ENCODE results near the gene CSMD2. TPM values are rescaled to one million over a fixed set of nuclear protein-coding genes. Genes with fewer than 3 reads are reported as not detected.

Gene CSMD2
- total RNA-seq, 2 donors from 2014 or later: 2.8 to 3.0 TPM

DNA sequence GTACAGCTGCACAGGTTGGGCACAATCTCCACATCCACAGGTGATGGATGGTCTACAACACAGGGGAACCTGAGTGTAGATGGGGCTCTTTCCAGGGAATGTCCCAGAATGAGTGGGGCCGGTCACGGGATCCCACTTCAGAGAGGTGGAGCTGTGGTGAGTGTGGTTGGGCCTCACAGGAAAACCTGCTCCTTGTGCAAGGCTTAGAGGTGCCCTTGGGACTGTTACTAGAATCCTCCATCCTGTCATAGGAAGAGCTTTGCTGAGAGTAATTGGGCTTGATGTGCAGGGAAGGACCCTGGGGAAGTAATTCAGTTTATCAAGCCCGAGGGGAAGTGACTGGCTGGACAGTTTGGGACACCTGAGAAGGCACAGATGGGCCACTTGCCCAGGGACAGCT lies 554.6 kb downstream of the CSMD2 start:
- Histone ChIP-seq H3K27ac (no peak overlapping the region), H3K9me3 (no peaks in the 10 kb centered on the region), H3K4me3 (no peak overlapping the region), H3K36me3 (no peaks in the 10 kb centered on the region), H3K4me1 (ENCODE audit: control insufficient read depth in 1 of 2, low read depth in 2 of 2) (peaks cover 0 to 11% of the 10 kb centered on the region in 2 donors), H3K27me3 (replicated peaks; ENCODE audit: insufficient read depth) (no peaks in the 10 kb centered on the region)
- ATAC-seq (ENCODE audit: insufficient number of reproducible peaks, low FRiP score, low read depth) (no peak), DNase-seq (ENCODE audit: low spot score) (no peak)
- TF ChIP-seq, protein P1, sequence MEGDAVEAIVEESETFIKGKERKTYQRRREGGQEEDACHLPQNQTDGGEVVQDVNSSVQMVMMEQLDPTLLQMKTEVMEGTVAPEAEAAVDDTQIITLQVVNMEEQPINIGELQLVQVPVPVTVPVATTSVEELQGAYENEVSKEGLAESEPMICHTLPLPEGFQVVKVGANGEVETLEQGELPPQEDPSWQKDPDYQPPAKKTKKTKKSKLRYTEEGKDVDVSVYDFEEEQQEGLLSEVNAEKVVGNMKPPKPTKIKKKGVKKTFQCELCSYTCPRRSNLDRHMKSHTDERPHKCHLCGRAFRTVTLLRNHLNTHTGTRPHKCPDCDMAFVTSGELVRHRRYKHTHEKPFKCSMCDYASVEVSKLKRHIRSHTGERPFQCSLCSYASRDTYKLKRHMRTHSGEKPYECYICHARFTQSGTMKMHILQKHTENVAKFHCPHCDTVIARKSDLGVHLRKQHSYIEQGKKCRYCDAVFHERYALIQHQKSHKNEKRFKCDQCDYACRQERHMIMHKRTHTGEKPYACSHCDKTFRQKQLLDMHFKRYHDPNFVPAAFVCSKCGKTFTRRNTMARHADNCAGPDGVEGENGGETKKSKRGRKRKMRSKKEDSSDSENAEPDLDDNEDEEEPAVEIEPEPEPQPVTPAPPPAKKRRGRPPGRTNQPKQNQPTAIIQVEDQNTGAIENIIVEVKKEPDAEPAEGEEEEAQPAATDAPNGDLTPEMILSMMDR (IDR thresholded peaks at IDR 0.05): no peak

DNA sequence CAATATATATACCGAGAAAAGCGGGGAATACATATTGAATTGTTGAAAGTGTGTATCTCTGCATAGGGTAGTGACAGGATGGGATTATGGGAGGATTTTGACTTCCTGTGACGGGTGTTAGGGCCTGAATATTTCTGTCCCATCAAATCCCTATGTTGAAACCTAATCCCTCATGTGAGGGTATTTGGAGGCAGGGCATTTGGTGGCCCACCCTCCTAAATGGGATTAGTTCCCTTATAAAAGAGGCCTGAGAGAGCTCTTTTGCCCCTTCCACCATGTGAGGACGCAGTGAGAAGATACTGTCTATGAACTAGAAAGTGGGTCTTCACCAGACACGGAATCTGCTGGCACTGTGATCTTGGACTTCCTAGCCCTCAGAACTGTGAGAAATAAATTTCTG lies 555.3 kb downstream of the CSMD2 start:
- Histone ChIP-seq H3K27me3 (replicated peaks; ENCODE audit: insufficient read depth) (no peaks in the 10 kb centered on the region), H3K4me1 (ENCODE audit: control insufficient read depth in 1 of 2, low read depth in 2 of 2) (peaks cover 0 to 11% of the 10 kb centered on the region in 2 donors), H3K4me3 (no peak overlapping the region), H3K9me3 (no peaks in the 10 kb centered on the region), H3K27ac (no peak overlapping the region), H3K36me3 (no peaks in the 10 kb centered on the region)
- TF ChIP-seq, protein P1 (IDR thresholded peaks at IDR 0.05): no peak
- ATAC-seq (ENCODE audit: insufficient number of reproducible peaks, low FRiP score, low read depth) (no peak), DNase-seq (ENCODE audit: low spot score) (no peak)

DNA sequence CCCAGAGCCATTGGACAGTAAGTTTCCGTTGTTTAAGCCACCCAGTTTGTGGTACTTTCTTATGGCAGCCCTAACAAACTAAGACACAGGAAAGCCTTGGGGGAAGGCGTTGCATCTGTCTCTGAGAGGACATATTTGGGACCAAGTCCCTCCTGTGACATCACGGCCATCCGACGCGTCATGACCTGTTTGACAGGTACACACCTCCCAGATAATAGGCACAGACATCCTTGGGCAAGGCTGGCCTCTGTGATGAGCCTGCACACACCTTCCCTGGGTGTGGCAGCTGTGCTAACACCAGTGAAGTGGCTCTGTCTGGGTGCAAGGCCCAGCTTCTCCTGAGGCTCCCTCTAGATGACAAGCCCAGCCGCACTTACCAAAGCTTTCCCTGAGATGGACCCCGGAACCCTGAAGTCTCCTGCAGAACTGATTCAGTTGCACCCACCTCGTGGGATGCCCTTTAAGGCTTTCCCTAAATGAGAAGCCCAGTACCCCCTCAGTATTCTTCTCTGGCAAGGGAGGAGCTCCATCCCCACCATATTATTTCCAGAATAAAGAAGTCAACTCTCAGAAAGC lies 556.1 kb downstream of the CSMD2 start:
- H3K36me3 ChIP-seq: no peaks in the 10 kb centered on the region
- no peak for ATAC-seq (ENCODE audit: insufficient number of reproducible peaks, low FRiP score, low read depth)
- no peak for DNase-seq (ENCODE audit: low spot score)
- TF ChIP-seq, protein P1 (IDR thresholded peaks at IDR 0.05): no peak
- peaks cover 0 to 11% of the 10 kb centered on the region in 2 donors for H3K4me1 ChIP-seq (ENCODE audit: control insufficient read depth in 1 of 2, low read depth in 2 of 2)
- H3K4me3 ChIP-seq: no peak overlapping the region
- H3K27me3 ChIP-seq (replicated peaks; ENCODE audit: insufficient read depth): no peaks in the 10 kb centered on the region
- no peak overlapping the region for H3K27ac ChIP-seq
- H3K9me3 ChIP-seq: no peaks in the 10 kb centered on the region

DNA sequence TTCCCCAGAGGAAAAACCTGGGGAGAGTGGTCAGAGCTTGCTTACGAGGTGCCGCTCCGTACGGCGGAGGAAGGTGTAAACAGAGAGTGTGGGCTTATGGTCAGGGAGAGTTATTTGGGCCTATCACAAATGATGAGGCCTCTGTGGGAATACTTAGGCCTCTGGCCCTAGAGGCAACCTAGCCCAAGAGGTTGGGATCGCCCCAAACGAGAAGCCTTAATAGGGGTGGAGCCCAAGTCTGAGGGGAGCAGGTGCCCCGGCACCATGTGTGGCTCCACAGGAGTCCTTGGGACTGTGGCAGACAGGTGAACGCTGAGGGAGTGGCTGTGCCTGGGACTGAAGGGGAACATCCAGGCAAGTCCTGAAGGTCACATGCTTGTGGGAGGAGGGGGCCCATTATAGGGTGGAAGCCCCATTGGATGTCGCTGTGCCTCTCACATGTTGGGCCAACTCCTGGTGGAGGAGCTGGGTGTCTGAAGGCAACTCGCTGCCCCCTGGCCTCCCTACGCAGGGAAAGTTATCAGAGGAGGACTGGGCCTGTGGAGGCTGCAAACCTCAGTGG lies 557.5 kb downstream of the CSMD2 start:
- Histone ChIP-seq H3K27ac (no peak overlapping the region), H3K4me1 (ENCODE audit: control insufficient read depth in 1 of 2, low read depth in 2 of 2) (peaks cover 0 to 11% of the 10 kb centered on the region in 2 donors), H3K36me3 (no peaks in the 10 kb centered on the region), H3K27me3 (replicated peaks; ENCODE audit: insufficient read depth) (no peaks in the 10 kb centered on the region), H3K9me3 (no peaks in the 10 kb centered on the region), H3K4me3 (no peak overlapping the region)
- DNase-seq (ENCODE audit: low spot score) (no peak), ATAC-seq (ENCODE audit: insufficient number of reproducible peaks, low FRiP score, low read depth) (no peak)
- TF ChIP-seq, protein P1 (IDR thresholded peaks at IDR 0.05): no peak

DNA sequence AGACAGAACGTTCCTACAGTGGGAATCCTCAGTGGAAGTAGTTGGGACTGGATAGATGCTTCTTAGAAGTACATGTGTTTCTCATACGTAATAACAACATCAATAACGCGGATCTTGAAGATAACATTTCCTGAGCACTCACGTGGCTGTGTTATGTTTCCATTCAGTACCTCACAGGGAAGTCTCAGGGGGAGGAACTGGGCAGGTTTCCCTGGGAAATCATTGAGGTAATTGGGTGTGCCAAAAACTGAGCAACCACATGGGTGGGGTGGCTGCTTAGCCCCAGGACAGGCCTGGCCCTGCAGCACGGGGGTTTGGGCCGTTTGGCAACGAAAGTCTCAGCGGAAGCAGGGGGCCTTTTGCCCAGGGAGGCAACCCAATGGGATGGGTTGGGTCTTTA lies 558.8 kb downstream of the CSMD2 start:
- no peaks in the 10 kb centered on the region for H3K9me3 ChIP-seq
- H3K27ac ChIP-seq: no peak overlapping the region
- ATAC-seq (ENCODE audit: insufficient number of reproducible peaks, low FRiP score, low read depth): no peak
- no peak overlapping the region for H3K4me3 ChIP-seq
- peaks cover 0 to 7% of the 10 kb centered on the region in 2 donors for H3K4me1 ChIP-seq (ENCODE audit: control insufficient read depth in 1 of 2, low read depth in 2 of 2)
- DNase-seq (ENCODE audit: low spot score): no peak
- TF ChIP-seq, protein P1 (IDR thresholded peaks at IDR 0.05): no peak
- H3K27me3 ChIP-seq (replicated peaks; ENCODE audit: insufficient read depth): no peaks in the 10 kb centered on the region
- no peaks in the 10 kb centered on the region for H3K36me3 ChIP-seq

Measured in thoracic aorta (tissue), 2 donors.